Trophoblast cell (in vitro differentiated cells and primary cell): ENCODE measurements around the gene CELA2B.

Source experiments
- DNase-seq, 2 donors: peaks; one replicate each; pipeline ENCODE4 v3.0.0-alpha.2; 2016
- H2AFZ ChIP-seq: 2 replicates; pipeline ENCODE4 v1.6.1; 2013; ENCODE audit warnings: low read length, moderate library complexity, mild to moderate bottlenecking; ENCODE audit not compliant: insufficient read depth, poor library complexity
- H2AK5ac ChIP-seq: 2 replicates; pipeline ENCODE4 v1.6.1; 2013; ENCODE audit warnings: mild to moderate bottlenecking, low read length
- H2BK120ac ChIP-seq: 2 replicates; pipeline ENCODE4 v1.6.1; 2013; ENCODE audit warnings: low read length, mild to moderate bottlenecking, moderate library complexity; ENCODE audit not compliant: insufficient read depth, poor library complexity
- H2BK12ac ChIP-seq: 2 replicates; pipeline ENCODE4 v1.6.1; 2013; ENCODE audit warnings: mild to moderate bottlenecking, low read length, moderate library complexity
- H2BK5ac ChIP-seq: 2 replicates; pipeline ENCODE4 v1.6.1; 2013; ENCODE audit warnings: low read length, low read depth, moderate library complexity, mild to moderate bottlenecking; ENCODE audit not compliant: poor library complexity
- H3K14ac ChIP-seq: 2 replicates; pipeline ENCODE4 v1.6.1; 2013; ENCODE audit warnings: mild to moderate bottlenecking, low read length
- H3K18ac ChIP-seq: 2 replicates; pipeline ENCODE4 v1.6.1; 2013; ENCODE audit warnings: mild to moderate bottlenecking, low read length
- H3K23ac ChIP-seq: 2 replicates; pipeline ENCODE4 v1.6.1; 2013; ENCODE audit warnings: low read length
- H3K27ac ChIP-seq: 2 replicates; pipeline ENCODE4 v1.5.1; 2013; ENCODE audit warnings: low read depth, mild to moderate bottlenecking, inconsistent platforms, low read length, moderate library complexity
- H3K27me3 ChIP-seq: 2 replicates; pipeline ENCODE4 v1.6.1; 2013; ENCODE audit warnings: inconsistent platforms, mild to moderate bottlenecking, low read length, moderate library complexity; ENCODE audit not compliant: insufficient read depth
- H3K36me3 ChIP-seq, 2 experiments: 1 replicate in 1 of 2; 2 replicates in 1 of 2; pipeline ENCODE4 v1.6.1; 2013; ENCODE audit warnings: low read length in 2 of 2, mild to moderate bottlenecking in 2 of 2, moderate library complexity in 1 of 2; ENCODE audit not compliant: insufficient read depth in 2 of 2, control insufficient read depth in 1 of 2
- H3K4ac ChIP-seq: 2 replicates; pipeline ENCODE4 v1.6.1; 2013; ENCODE audit warnings: low read depth, mild to moderate bottlenecking, low read length, moderate library complexity
- H3K4me1 ChIP-seq, 2 experiments: 1 replicate in 1 of 2; 2 replicates in 1 of 2; pipeline ENCODE4 v1.6.1; 2013; ENCODE audit warnings: low read length in 2 of 2, mild to moderate bottlenecking in 2 of 2, moderate library complexity in 1 of 2; ENCODE audit not compliant: insufficient read depth in 2 of 2, control insufficient read depth in 1 of 2
- H3K4me2 ChIP-seq: 2 replicates; pipeline ENCODE4 v1.6.1; 2013; ENCODE audit warnings: inconsistent platforms, mild to moderate bottlenecking, low read length, moderate library complexity
- H3K4me3 ChIP-seq: 2 replicates; pipeline ENCODE4 v1.5.1; 2013; ENCODE audit warnings: mild to moderate bottlenecking, low read depth, low read length, inconsistent platforms
- H3K79me1 ChIP-seq: one replicate; pipeline ENCODE4 v1.6.1; 2013; ENCODE audit warnings: low read length
- H3K79me2 ChIP-seq: 2 replicates; pipeline ENCODE4 v1.6.1; 2013; ENCODE audit warnings: low read length, mild to moderate bottlenecking; ENCODE audit not compliant: control insufficient read depth, insufficient read depth, poor library complexity
- H3K9ac ChIP-seq: 2 replicates; pipeline ENCODE4 v1.6.1; 2013; ENCODE audit warnings: mild to moderate bottlenecking, low read length
- H3K9me3 ChIP-seq: 2 replicates; pipeline ENCODE4 v1.6.1; 2013; ENCODE audit warnings: low read depth, mild to moderate bottlenecking, control low read depth, inconsistent platforms, low read length; ENCODE audit not compliant: insufficient read depth
- H4K12ac ChIP-seq: 2 replicates; pipeline ENCODE4 v1.6.1; 2013; ENCODE audit warnings: low read depth, mild to moderate bottlenecking, low read length, moderate library complexity
- H4K8ac ChIP-seq: 2 replicates; pipeline ENCODE4 v1.6.1; 2013; ENCODE audit warnings: low read depth, mild to moderate bottlenecking, low read length, moderate library complexity
- H4K91ac ChIP-seq: one replicate; pipeline ENCODE4 v1.6.1; 2013; ENCODE audit warnings: low read depth, mild to moderate bottlenecking, low read length, moderate library complexity
- WGBS: extraction: QIAGEN DNeasy Blood & Tissue Kit; methylation state at CpG from one replicate; pipeline ENCODE4 v1.1.7; 2013; ENCODE audit warnings: missing lambda C conversion rate; ENCODE audit not compliant: insufficient read length, insufficient coverage; ENCODE audit errors: extremely low coverage; 5-methylcytosine and 5-hydroxymethylcytosine counted together

CELA2B gene

GRCh38 chr1:15454256-15454655, 21.6 kb upstream of the CELA2B start:
- Histone ChIP-seq H3K18ac (no peak overlapping the region), H4K8ac (no peak overlapping the region), H3K9me3 (peaks cover 4% of the 10 kb centered on the region), H2AK5ac (no peak overlapping the region), H4K91ac (no peak overlapping the region), H3K4me2 (no peak overlapping the region), H3K4ac (no peak overlapping the region), H3K4me3 (no peak overlapping the region), H3K27me3 (no peaks in the 10 kb centered on the region), H3K23ac (no peak overlapping the region), H3K79me2 (no peaks in the 10 kb centered on the region), H3K4me1 (no peaks in the 10 kb centered on the region), H3K79me1 (no peaks in the 10 kb centered on the region), H3K14ac (no peak overlapping the region), H4K12ac (no peak overlapping the region), H2BK12ac (no peak overlapping the region), H2BK120ac (no peak overlapping the region), H3K27ac (no peak overlapping the region), H3K36me3 (no peaks in the 10 kb centered on the region), H2BK5ac (no peak overlapping the region), H2AFZ (no peak overlapping the region), H3K9ac (no peak overlapping the region)
- WGBS = no CpG with 5 or more reads among the region's 3 CpGs
- no peak for DNase-seq

- Histone ChIP-seq H3K9me3 (peaks cover 4% of the 10 kb centered on the region), H4K12ac (no peak overlapping the region), H3K36me3 (no peaks in the 10 kb centered on the region), H3K18ac (no peak overlapping the region), H2AK5ac (no peak overlapping the region), H2AFZ (no peak overlapping the region), H2BK5ac (no peak overlapping the region), H2BK120ac (no peak overlapping the region), H3K79me1 (no peaks in the 10 kb centered on the region), H3K14ac (no peak overlapping the region), H3K23ac (no peak overlapping the region), H3K79me2 (no peaks in the 10 kb centered on the region), H3K4me1 (peaks cover 0 to 4% of the 10 kb centered on the region in 2 experiments), H3K4me2 (no peak overlapping the region), H3K4ac (no peak overlapping the region), H3K9ac (no peak overlapping the region), H2BK12ac (no peak overlapping the region), H4K91ac (no peak overlapping the region), H3K27me3 (no peaks in the 10 kb centered on the region), H3K4me3 (no peak overlapping the region), H4K8ac (no peak overlapping the region), H3K27ac (no peak overlapping the region)
- no CpG with 5 or more reads among the region's 6 CpGs for WGBS
- DNase-seq = no peak
Observed at GRCh38 chr1:15455522-15455921, 20.4 kb upstream of the CELA2B start.

- Histone ChIP-seq H2AK5ac (no peak within 1 kb of the TSS), H3K23ac (no peak within 1 kb of the TSS), H4K8ac (no peak within 1 kb of the TSS), H3K27me3 (no peaks in the 10 kb centered on the region), H3K79me1 (no peaks in the 10 kb centered on the region), H4K12ac (no peak within 1 kb of the TSS), H3K4me1 (peaks cover 0 to 4% of the 10 kb centered on the region in 2 experiments), H3K27ac (no peak within 1 kb of the TSS), H3K9me3 (peaks cover 4% of the 10 kb centered on the region), H2BK12ac (no peak within 1 kb of the TSS), H3K18ac (no peak within 1 kb of the TSS), H2BK5ac (no peak within 1 kb of the TSS), H3K9ac (no peak within 1 kb of the TSS), H2AFZ (no peak within 1 kb of the TSS), H3K4me2 (no peak within 1 kb of the TSS), H2BK120ac (no peak within 1 kb of the TSS), H3K79me2 (no peaks in the 10 kb centered on the region), H3K4ac (no peak within 1 kb of the TSS), H3K36me3 (no peaks in the 10 kb centered on the region), H3K4me3 (no peak within 1 kb of the TSS), H4K91ac (no peak within 1 kb of the TSS), H3K14ac (no peak within 1 kb of the TSS)
- no peak for DNase-seq
- 100% methylated on average over 1 of the region's 8 CpGs for WGBS
Observed at GRCh38 chr1:15456313-15456954, 19.5 kb upstream of the CELA2B start, which contains the start of gene CELA2A. CELA2A (plus strand) TSS chr1:15456732; CDS start chr1:15456754, 22 bp downstream.

GRCh38 chr1:15457585-15457984, 18.3 kb upstream of the CELA2B start:
- DNase-seq = no peak
- H3K79me2 ChIP-seq = no peaks in the 10 kb centered on the region
- H2BK12ac ChIP-seq = no peak overlapping the region
- no peak overlapping the region for H4K12ac ChIP-seq
- peaks cover 0 to 4% of the 10 kb centered on the region in 2 experiments for H3K4me1 ChIP-seq
- H3K18ac ChIP-seq = no peak overlapping the region
- H3K27ac ChIP-seq = no peak overlapping the region
- H3K9ac ChIP-seq = no peak overlapping the region
- WGBS = no CpG with 5 or more reads among the region's 2 CpGs
- no peak overlapping the region for H2BK120ac ChIP-seq
- no peak overlapping the region for H4K8ac ChIP-seq
- no peak overlapping the region for H3K4me3 ChIP-seq
- H3K4ac ChIP-seq = no peak overlapping the region
- no peak overlapping the region for H2AFZ ChIP-seq
- no peak overlapping the region for H3K4me2 ChIP-seq
- no peak overlapping the region for H3K14ac ChIP-seq
- no peaks in the 10 kb centered on the region for H3K27me3 ChIP-seq
- H3K9me3 ChIP-seq = no peaks in the 10 kb centered on the region
- H3K36me3 ChIP-seq = no peaks in the 10 kb centered on the region
- no peak overlapping the region for H2AK5ac ChIP-seq
- H2BK5ac ChIP-seq = no peak overlapping the region
- H3K79me1 ChIP-seq = no peaks in the 10 kb centered on the region
- no peak overlapping the region for H4K91ac ChIP-seq
- H3K23ac ChIP-seq = no peak overlapping the region
